ENCODE results near the gene OTUD7B.

Gene OTUD7B

DNA sequence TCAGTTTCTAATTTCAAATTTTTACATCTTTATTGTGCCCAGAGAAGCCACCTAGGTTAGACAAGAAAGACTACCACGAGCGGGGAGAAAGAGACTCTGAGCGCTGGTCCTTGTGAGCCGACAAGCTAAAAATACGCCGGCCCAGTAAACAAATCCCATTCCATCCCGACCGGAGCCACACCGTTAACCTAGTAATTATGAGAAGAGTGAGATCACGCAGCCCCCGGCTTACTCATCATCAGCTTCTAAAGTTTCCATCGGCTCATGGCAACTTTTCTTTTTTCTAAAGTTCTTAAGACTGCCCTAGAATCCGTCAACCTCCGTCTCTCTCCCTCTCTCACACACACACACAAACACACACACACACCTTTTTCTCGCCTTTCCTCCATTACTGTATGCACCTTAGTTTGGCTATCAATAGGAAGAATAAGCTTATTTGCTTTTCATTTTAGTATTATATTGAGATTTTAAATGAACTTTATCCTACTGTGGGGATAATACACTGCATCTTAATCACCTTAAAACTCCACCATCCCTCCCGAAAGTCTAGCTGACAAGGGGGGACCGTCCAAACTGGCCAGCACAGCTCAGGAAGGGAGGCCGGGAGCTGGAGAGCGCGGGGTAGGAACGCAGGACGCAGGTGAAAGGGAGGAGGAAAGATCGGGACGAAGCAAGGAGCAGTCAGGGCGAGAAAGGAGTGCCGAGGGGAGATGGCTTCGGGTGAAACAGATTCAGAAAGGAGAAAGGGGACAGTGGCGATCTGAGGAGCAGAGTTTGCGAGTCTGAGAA, 728 bp downstream of the OTUD7B start:
- peak overlapping the region; percentile 82 for H3K27ac ChIP-seq
- TF ChIP-seq, protein P1, sequence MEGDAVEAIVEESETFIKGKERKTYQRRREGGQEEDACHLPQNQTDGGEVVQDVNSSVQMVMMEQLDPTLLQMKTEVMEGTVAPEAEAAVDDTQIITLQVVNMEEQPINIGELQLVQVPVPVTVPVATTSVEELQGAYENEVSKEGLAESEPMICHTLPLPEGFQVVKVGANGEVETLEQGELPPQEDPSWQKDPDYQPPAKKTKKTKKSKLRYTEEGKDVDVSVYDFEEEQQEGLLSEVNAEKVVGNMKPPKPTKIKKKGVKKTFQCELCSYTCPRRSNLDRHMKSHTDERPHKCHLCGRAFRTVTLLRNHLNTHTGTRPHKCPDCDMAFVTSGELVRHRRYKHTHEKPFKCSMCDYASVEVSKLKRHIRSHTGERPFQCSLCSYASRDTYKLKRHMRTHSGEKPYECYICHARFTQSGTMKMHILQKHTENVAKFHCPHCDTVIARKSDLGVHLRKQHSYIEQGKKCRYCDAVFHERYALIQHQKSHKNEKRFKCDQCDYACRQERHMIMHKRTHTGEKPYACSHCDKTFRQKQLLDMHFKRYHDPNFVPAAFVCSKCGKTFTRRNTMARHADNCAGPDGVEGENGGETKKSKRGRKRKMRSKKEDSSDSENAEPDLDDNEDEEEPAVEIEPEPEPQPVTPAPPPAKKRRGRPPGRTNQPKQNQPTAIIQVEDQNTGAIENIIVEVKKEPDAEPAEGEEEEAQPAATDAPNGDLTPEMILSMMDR (IDR thresholded peaks at IDR 0.05; ENCODE audit: low read depth, low read length, missing control alignments): no peak
- no peaks in the 10 kb centered on the region for H3K27me3 ChIP-seq (replicated peaks)
- peak overlapping the region; percentile 92 for H3K4me3 ChIP-seq (ENCODE audit: low read depth, low read length)
- H3K36me3 ChIP-seq (replicated peaks): no peaks in the 10 kb centered on the region
- DNase-seq: peak; percentile 77
- in situ Hi-C loops (cut with HindIII; ENCODE audit: low pct_ligation_motif_present, low sequenced_read_pairs): no loop called here

GRCh38 chr1:150008699-150009098, 1.8 kb downstream of the OTUD7B start:
- DNase-seq: no peak
- Histone ChIP-seq H3K27ac (peak overlapping the region; percentile 82), H3K27me3 (replicated peaks) (no peaks in the 10 kb centered on the region), H3K36me3 (replicated peaks) (no peaks in the 10 kb centered on the region), H3K4me3 (ENCODE audit: low read depth, low read length) (peak overlapping the region; percentile 92)
- in situ Hi-C loops (cut with HindIII; ENCODE audit: low pct_ligation_motif_present, low sequenced_read_pairs): no loop called here
- TF ChIP-seq, protein P1 (IDR thresholded peaks at IDR 0.05; ENCODE audit: low read depth, low read length, missing control alignments): no peak

GRCh38 chr1:150006881-150007421, 3.6 kb downstream of the OTUD7B start:
- no peaks in the 10 kb centered on the region for H3K27me3 ChIP-seq (replicated peaks)
- in situ Hi-C loops (cut with HindIII; ENCODE audit: low pct_ligation_motif_present, low sequenced_read_pairs): no loop called here
- no peak overlapping the region for H3K4me3 ChIP-seq (ENCODE audit: low read depth, low read length)
- TF ChIP-seq, protein P1 (IDR thresholded peaks at IDR 0.05; ENCODE audit: low read depth, low read length, missing control alignments): no peak
- no peaks in the 10 kb centered on the region for H3K36me3 ChIP-seq (replicated peaks)
- DNase-seq: peak; percentile 19
- H3K27ac ChIP-seq: no peak overlapping the region

DNA sequence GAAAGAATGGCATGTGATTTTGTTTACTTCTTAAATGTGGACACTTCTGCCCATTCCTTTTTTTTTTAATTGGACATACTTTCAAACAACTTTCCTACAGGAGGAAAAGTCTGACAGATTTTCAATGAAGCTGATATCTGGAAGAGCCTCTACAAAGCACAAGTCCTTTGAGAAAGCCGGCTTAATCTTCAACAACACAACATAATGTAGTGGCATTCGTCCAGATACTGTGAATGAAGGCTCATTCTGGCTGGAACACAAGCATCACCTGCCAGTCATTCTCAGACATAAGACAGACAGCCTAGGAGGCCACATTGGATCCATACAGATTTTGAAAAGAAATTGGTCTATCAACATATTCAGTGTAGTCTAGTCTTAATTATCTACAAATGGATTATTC, 4.9 kb downstream of the OTUD7B start:
- H3K36me3 ChIP-seq (replicated peaks): no peaks in the 10 kb centered on the region
- TF ChIP-seq, protein P1 (IDR thresholded peaks at IDR 0.05; ENCODE audit: low read depth, low read length, missing control alignments): no peak
- no peaks in the 10 kb centered on the region for H3K27me3 ChIP-seq (replicated peaks)
- H3K4me3 ChIP-seq (ENCODE audit: low read depth, low read length): no peak overlapping the region
- DNase-seq: no peak
- in situ Hi-C loops (cut with HindIII; ENCODE audit: low pct_ligation_motif_present, low sequenced_read_pairs): no loop called here
- no peak overlapping the region for H3K27ac ChIP-seq

GRCh38 chr1:150003801-150004200, 6.7 kb downstream of the OTUD7B start:
- no peak overlapping the region for H3K27ac ChIP-seq
- H3K27me3 ChIP-seq (replicated peaks): no peaks in the 10 kb centered on the region
- TF ChIP-seq, protein P1 (IDR thresholded peaks at IDR 0.05; ENCODE audit: low read depth, low read length, missing control alignments): no peak
- no peak overlapping the region for H3K4me3 ChIP-seq (ENCODE audit: low read depth, low read length)
- in situ Hi-C loops (cut with HindIII; ENCODE audit: low pct_ligation_motif_present, low sequenced_read_pairs): no loop called here
- no peak for DNase-seq
- peaks cover 3% of the 10 kb centered on the region for H3K36me3 ChIP-seq (replicated peaks)
